H1 (cell line): ENCODE results near the gene MTMR1. TPM values are rescaled to one million over a fixed set of nuclear protein-coding genes. Genes with fewer than 3 reads are reported as not detected.

ENCODE experiments used
- CTCF ChIA-PET: fragments of 300-600 bp; sonication (Branson Sonifier 250); formaldehyde crosslinking; loops from one replicate; lab custom pipeline; 2021; ENCODE audit not compliant: partially characterized antibody; lab: Charles Lee
- POLR2A ChIA-PET: fragments of 300-600 bp; sonication (Branson Sonifier 250); formaldehyde crosslinking; loops from one replicate; lab custom pipeline; 2021; ENCODE audit warnings: inconsistent platforms; ENCODE audit not compliant: partially characterized antibody; lab: Charles Lee
- DNase-seq, 2 experiments: peaks; one replicate each; pipeline versions ENCODE4 v3.0.0 to v3.0.0-alpha.2; 2010 to 2022; ENCODE audit warnings: low spot score in 2 of 2, low read depth in 1 of 2, mixed read lengths in 1 of 2
- FAIRE-seq: peaks from 2 replicates; lab custom pipeline; 2011; peaks lifted over from hg19 to GRCh38; lab: Jason Lieb, UNC
- H2AFZ ChIP-seq: 2 replicates; pipeline ENCODE4 v1.8.1; 2012; ENCODE audit warnings: low read length, inconsistent platforms
- H2AK5ac ChIP-seq: 2 replicates; pipeline ENCODE4 v1.6.1; 2013; ENCODE audit warnings: low read depth, low read length
- H2BK120ac ChIP-seq: replicated peaks from 2 replicates; pipeline ENCODE3; 2013; ENCODE audit warnings: low read depth, low read length, inconsistent platforms
- H2BK12ac ChIP-seq: 2 replicates; pipeline ENCODE4 v1.6.1; 2013; ENCODE audit warnings: low read depth, low read length
- H2BK15ac ChIP-seq: 2 replicates; pipeline ENCODE4 v1.6.1; 2013; ENCODE audit warnings: low read length
- H2BK20ac ChIP-seq: 2 replicates; pipeline ENCODE4 v1.6.1; 2013; ENCODE audit warnings: low read length
- H2BK5ac ChIP-seq: 2 replicates; pipeline ENCODE4 v1.6.1; 2013; ENCODE audit warnings: low read depth, low read length
- H3K14ac ChIP-seq: 2 replicates; pipeline ENCODE4 v1.6.1; 2013; ENCODE audit warnings: inconsistent platforms; ENCODE audit not compliant: insufficient read length
- H3K18ac ChIP-seq: 2 replicates; pipeline ENCODE4 v1.6.1; 2013; ENCODE audit warnings: low read length; ENCODE audit errors: extremely low read depth
- H3K23ac ChIP-seq: 2 replicates; pipeline ENCODE4 v1.6.1; 2013; ENCODE audit warnings: inconsistent platforms; ENCODE audit not compliant: insufficient read length
- H3K23me2 ChIP-seq: 2 replicates; pipeline ENCODE4 v1.6.1; 2013; ENCODE audit warnings: low read depth, low read length
- H3K27ac ChIP-seq: 2 replicates; pipeline ENCODE4 v1.6.1; 2011; ENCODE audit warnings: low read depth, low read length, inconsistent platforms
- H3K27me3 ChIP-seq, 4 experiments: replicated peaks in 1 of 4; 1 replicate in 1 of 4; 2 replicates in 3 of 4; pipeline versions ENCODE4 v1.6.1 to v1.8.1; 2011 to 2013; ENCODE audit warnings: low read length in 3 of 4, mild to moderate bottlenecking in 3 of 4, inconsistent platforms in 2 of 4, mixed read lengths in 2 of 4, moderate library complexity in 1 of 4; ENCODE audit not compliant: control insufficient read depth in 3 of 4, insufficient read depth in 3 of 4; ENCODE audit errors: extremely low read depth in 1 of 4
- H3K36me3 ChIP-seq, 4 experiments: 2 replicates each; pipeline versions ENCODE4 v1.6.1 to v1.8.1; 2011 to 2013; ENCODE audit warnings: mild to moderate bottlenecking in 4 of 4, low read length in 3 of 4, moderate library complexity in 2 of 4, control low read depth in 1 of 4, inconsistent platforms in 1 of 4; ENCODE audit not compliant: insufficient read depth in 4 of 4, control insufficient read depth in 2 of 4
- H3K4ac ChIP-seq: replicated peaks from 2 replicates; pipeline ENCODE3; 2013; ENCODE audit warnings: low read length, low read depth, mixed read lengths, inconsistent platforms; ENCODE audit not compliant: insufficient read length
- H3K4me1 ChIP-seq, 4 experiments: replicated peaks in 1 of 4; 1 replicate in 1 of 4; 2 replicates in 3 of 4; pipeline versions ENCODE4 v1.6.1 to v1.8.1; 2011 to 2013; ENCODE audit warnings: low read length in 3 of 4, inconsistent platforms in 2 of 4, mixed read lengths in 1 of 4; ENCODE audit not compliant: insufficient read depth in 4 of 4, control insufficient read depth in 3 of 4
- H3K4me2 ChIP-seq, 2 experiments: 2 replicates each; pipeline versions ENCODE4 v1.6.1 to v1.8.1; 2011 to 2013; ENCODE audit warnings: low read depth in 2 of 2, low read length in 2 of 2, control low read depth in 1 of 2, inconsistent platforms in 1 of 2, mild to moderate bottlenecking in 1 of 2; ENCODE audit not compliant: insufficient read depth in 1 of 2
- H3K4me3 ChIP-seq, 4 experiments: fragments of 200-600, 300-600 bp in 1 of 4; sonication (generic), shearing (Covaris generic), sonication (Bioruptor Twin) in 1 of 4; 2 replicates each; pipeline versions ENCODE4 v1.5.1 to v1.8.1; 2011 to 2016; ENCODE audit warnings: low read length in 4 of 4, low read depth in 3 of 4, control low read depth in 2 of 4, inconsistent platforms in 2 of 4, mild to moderate bottlenecking in 2 of 4, mixed read lengths in 1 of 4, moderate library complexity in 1 of 4; ENCODE audit not compliant: insufficient read depth in 2 of 4; ENCODE audit errors: extremely low read depth in 1 of 4
- H3K56ac ChIP-seq: replicated peaks from 2 replicates; pipeline ENCODE3; 2013; ENCODE audit warnings: low read depth, mild to moderate bottlenecking, mixed read lengths, low read length, inconsistent platforms; ENCODE audit not compliant: insufficient read length
- H3K79me1 ChIP-seq: 2 replicates; pipeline ENCODE4 v1.6.1; 2013; ENCODE audit warnings: low read depth, low read length, control low read depth
- H3K79me2 ChIP-seq, 2 experiments: 2 replicates each; pipeline versions ENCODE4 v1.6.1 to v1.8.1; 2012 to 2013; ENCODE audit warnings: low read length in 2 of 2, mild to moderate bottlenecking in 2 of 2, inconsistent platforms in 1 of 2; ENCODE audit not compliant: insufficient read depth in 2 of 2, control insufficient read depth in 1 of 2
- H3K9ac ChIP-seq, 4 experiments: replicated peaks in 1 of 4; 1 replicate in 1 of 4; 2 replicates in 3 of 4; pipeline versions ENCODE4 v1.6.1 to v1.8.1; 2011 to 2013; ENCODE audit warnings: low read depth in 3 of 4, low read length in 3 of 4, control low read depth in 2 of 4, mild to moderate bottlenecking in 2 of 4, moderate library complexity in 2 of 4, inconsistent platforms in 1 of 4; ENCODE audit errors: extremely low read depth in 1 of 4
- H3K9me3 ChIP-seq, 2 experiments: 2 replicates each; pipeline versions ENCODE4 v1.6.1 to v1.8.1; 2012 to 2013; ENCODE audit warnings: mild to moderate bottlenecking in 2 of 2, moderate library complexity in 2 of 2, control low read depth in 1 of 2, inconsistent platforms in 1 of 2, low read depth in 1 of 2, low read length in 1 of 2, mixed read lengths in 1 of 2; ENCODE audit not compliant: insufficient read depth in 2 of 2
- H4K20me1 ChIP-seq, 2 experiments: replicated peaks in 1 of 2; 2 replicates each; pipeline versions ENCODE3 to v1.8.1; 2011 to 2013; ENCODE audit warnings: inconsistent platforms in 2 of 2, low read length in 2 of 2, mild to moderate bottlenecking in 1 of 2; ENCODE audit not compliant: insufficient read depth in 2 of 2, control insufficient read depth in 1 of 2
- H4K5ac ChIP-seq: 2 replicates; pipeline ENCODE4 v1.6.1; 2013; ENCODE audit warnings: low read length, low read depth, mixed read lengths, inconsistent platforms; ENCODE audit not compliant: insufficient read length
- H4K8ac ChIP-seq: 2 replicates; pipeline ENCODE4 v1.8.0; 2013; ENCODE audit warnings: mild to moderate bottlenecking, moderate library complexity, low read length, inconsistent platforms; ENCODE audit not compliant: insufficient read depth; ENCODE audit errors: extremely low read depth
- H4K91ac ChIP-seq: replicated peaks from 2 replicates; pipeline ENCODE3; 2013; ENCODE audit warnings: low read length, mixed read lengths, inconsistent platforms; ENCODE audit not compliant: insufficient read length
- ASH2L ChIP-seq: fragments of 200-600, 300-600 bp; sonication (generic); IDR thresholded peaks from one replicate; pipeline ENCODE4 v1.7.1; 2017; ENCODE audit warnings: low read length
- CHD2 ChIP-seq: IDR thresholded peaks from 2 replicates; pipeline ENCODE4 v1.6.1; 2012; ENCODE audit warnings: low read length, improper control_type of control experiment
- EGR1 ChIP-seq: IDR thresholded peaks from 2 replicates; pipeline ENCODE4 v1.6.1; 2011; ENCODE audit warnings: low read depth, low read length, borderline replicate concordance
- GABPA ChIP-seq: IDR thresholded peaks from 2 replicates; pipeline ENCODE4 v1.6.1; 2011; ENCODE audit warnings: mild to moderate bottlenecking, low read length, moderate library complexity, borderline replicate concordance; ENCODE audit not compliant: insufficient read depth
- KDM5A ChIP-seq: fragments of 200-600 bp; IDR thresholded peaks from 2 replicates; pipeline ENCODE4 v1.7.1; 2012; ENCODE audit warnings: mild to moderate bottlenecking, low read length, inconsistent platforms, mixed read lengths
- MAFK ChIP-seq: IDR thresholded peaks from 2 replicates; pipeline ENCODE4 v1.6.1; 2012; ENCODE audit warnings: low read depth, mild to moderate bottlenecking, improper control_type of control experiment, low read length
- MAX ChIP-seq: IDR thresholded peaks from 2 replicates; pipeline ENCODE4 v1.6.1; 2012; ENCODE audit warnings: inconsistent platforms
- RFX5 ChIP-seq: IDR thresholded peaks from 2 replicates; pipeline ENCODE4 v1.6.1; 2011; ENCODE audit warnings: low read depth, low read length, improper control_type of control experiment, borderline replicate concordance
- SIN3A ChIP-seq, 2 experiments: IDR thresholded peaks in 1 of 2; conservative IDR thresholded peaks in 1 of 2; 2 replicates each; pipeline ENCODE4 v1.6.1; 2011 to 2012; ENCODE audit warnings: low read length in 2 of 2, improper control_type of control experiment in 1 of 2, low read depth in 1 of 2, mild to moderate bottlenecking in 1 of 2
- SP4 ChIP-seq: IDR thresholded peaks from 2 replicates; pipeline ENCODE4 v1.6.1; 2012; ENCODE audit warnings: low read length, inconsistent platforms
- SRF ChIP-seq: IDR thresholded peaks from 2 replicates; pipeline ENCODE4 v1.6.1; 2011; ENCODE audit warnings: mild to moderate bottlenecking, low read depth, low read length, moderate library complexity
- SUZ12 ChIP-seq: fragments of 200-600 bp; sonication (generic); IDR thresholded peaks from 2 replicates; pipeline ENCODE4 v1.6.1; 2012; ENCODE audit warnings: mild to moderate bottlenecking, inconsistent platforms, low read length, moderate library complexity, mixed read lengths
- TCF12 ChIP-seq: IDR thresholded peaks from 2 replicates; pipeline ENCODE4 v1.6.1; 2011; ENCODE audit warnings: low read depth, mild to moderate bottlenecking, low read length
- WGBS, 2 experiments: shearing (Covaris generic) in 1 of 2; methylation state at CpG; one replicate each; pipeline versions ENCODE4 v1.1.6 to v1.1.7; 2013 to 2015; ENCODE audit warnings: low lambda C conversion rate in 2 of 2, mixed read lengths in 2 of 2, inconsistent platforms in 1 of 2, low coverage in 1 of 2, missing lambda C conversion rate in 1 of 2; ENCODE audit not compliant: insufficient replicate concordance in 2 of 2, insufficient coverage in 1 of 2, insufficient read length in 1 of 2; ENCODE audit errors: extremely low coverage in 1 of 2, missing lambda C conversion rate in 1 of 2; 5-methylcytosine and 5-hydroxymethylcytosine counted together
- polyA plus RNA-seq, 7 experiments: library from polyadenylated mRNA; depleted of rRNA in 3 of 7; stranded (reverse) in 5 of 7; unstranded in 2 of 7; fragments of >200 nt in 5 of 7; fragments of 200-250 nt in 2 of 7; gene quantifications; 1 replicate in 5 of 7; 2 replicates in 1 of 7; 4 replicates in 1 of 7; pipeline versions ENCODE4 v1.2.1 to v1.2.3, GENCODE V29; 2011 to 2013; ENCODE audit warnings: missing spikeins in 2 of 7, mixed read lengths in 2 of 7
- total RNA-seq: library from RNA; stranded (reverse); fragmentation: NEBNext Ultra II Directional; extraction: Animal tissue kit (Norgen Biotek cat#: 25700); gene quantifications from 2 replicates; pipeline ENCODE4 v1.2.1, GENCODE V29; 2021

Gene MTMR1
- total and polyA plus RNA-seq, 2 of the 8 experiments (the other 6 are each of a cell fraction or from before 2014, with no cell fraction given), result 15.1 to 23.8 TPM

DNA sequence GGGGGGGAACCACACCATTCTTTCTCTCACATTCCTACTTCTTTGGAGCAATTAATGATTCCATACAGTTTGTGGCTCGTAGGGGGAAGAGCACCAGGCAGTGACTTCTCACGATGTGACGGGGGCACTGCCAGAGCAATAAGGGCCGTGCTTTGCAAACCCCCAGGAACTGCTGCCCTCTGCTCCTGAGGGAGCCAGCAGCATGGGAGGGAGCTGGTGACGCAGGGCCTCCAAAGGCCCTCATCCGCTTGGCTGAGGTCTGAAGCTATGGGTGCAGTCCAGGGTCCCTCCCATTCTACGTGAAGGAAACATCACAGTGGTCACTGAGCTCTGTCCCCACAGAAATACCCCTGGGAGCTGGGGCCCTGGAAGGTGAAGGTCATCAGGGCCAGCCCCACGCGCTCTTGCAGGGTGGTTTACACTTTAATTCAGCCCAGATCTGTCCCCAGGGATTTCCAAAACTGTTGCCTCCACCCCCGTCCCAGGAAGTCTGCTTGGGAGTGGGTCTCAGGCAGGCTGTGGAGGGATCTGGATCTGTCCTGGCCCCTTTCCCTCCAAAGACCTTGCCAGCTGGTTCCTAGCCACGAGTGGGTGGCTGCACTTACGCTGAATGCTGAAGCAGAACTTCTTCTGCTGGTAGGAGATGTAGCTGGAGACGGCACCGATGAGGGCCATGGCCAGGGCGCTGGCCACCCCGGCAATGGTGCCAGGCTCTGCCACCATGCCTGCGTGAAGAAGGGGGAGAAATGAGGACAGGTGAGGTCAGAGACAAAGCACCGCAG lies 82.6 kb downstream of the MTMR1 start:
- H3K9ac ChIP-seq, result no peak overlapping the region
- H3K36me3 ChIP-seq, result peaks cover 0 to 3% (median 0%) of the 10 kb centered on the region in 4 experiments; a peak in 2 of 8 replicates
- DNase-seq, result no peak
- H4K91ac ChIP-seq, result no peak overlapping the region
- ChIA-PET POLR2A (interaction anchor here (1.5 kb wide), 1 partner anchor 209 kb away, joined by 4 read pairs; no protein-coding TSS in a partner anchor), CTCF (interaction anchor here (0.6 to 2.0 kb wide), 8 partner anchors 8 to 306 kb away, joined by 3 to 9 read pairs (median 4); partner anchors contain the start of gene HMGB3)
- no peak overlapping the region for H3K27ac ChIP-seq
- no peak overlapping the region for H3K14ac ChIP-seq
- H3K79me2 ChIP-seq, result no peaks in the 10 kb centered on the region
- H2BK12ac ChIP-seq, result no peak overlapping the region
- H3K56ac ChIP-seq, result no peak overlapping the region
- no peak overlapping the region for H2BK120ac ChIP-seq
- no peak overlapping the region for H3K4me3 ChIP-seq
- no peak for FAIRE-seq
- WGBS, 2 experiments, result 95% methylated on average over 12 of the region's 18 CpGs; no CpG with 5 or more reads in 1 of the 2 experiments
- no peak overlapping the region for H2BK20ac ChIP-seq
- H3K79me1 ChIP-seq, result no peaks in the 10 kb centered on the region
- H3K18ac ChIP-seq, result no peak overlapping the region
- no peak overlapping the region for H2BK15ac ChIP-seq
- no peak overlapping the region for H3K4ac ChIP-seq
- no peak overlapping the region for H4K8ac ChIP-seq
- H3K27me3 ChIP-seq, result no peaks in the 10 kb centered on the region
- H3K4me1 ChIP-seq, result peaks cover 0 to 2% (median 0%) of the 10 kb centered on the region in 4 experiments; a peak in 3 of 7 replicates
- no peak overlapping the region for H2AK5ac ChIP-seq
- no peak overlapping the region for H2AFZ ChIP-seq
- H3K4me2 ChIP-seq, result no peak overlapping the region
- no peaks in the 10 kb centered on the region for H4K20me1 ChIP-seq
- no peak overlapping the region for H4K5ac ChIP-seq
- no peaks in the 10 kb centered on the region for H3K23me2 ChIP-seq
- H3K9me3 ChIP-seq, result no peaks in the 10 kb centered on the region
- H2BK5ac ChIP-seq, result no peak overlapping the region
- H3K23ac ChIP-seq, result no peak overlapping the region
- TF ChIP-seq TCF12 (no peak), SP4 (no peak), MAX (no peak), KDM5A (no peak), SIN3A (conservative IDR thresholded peaks at IDR 0.05 in 1 of 2, IDR thresholded peaks at IDR 0.05 in 1 of 2; ENCODE audit: low read depth in 1 of 2, low read length in 2 of 2) (no peak), SUZ12 (no peak), RFX5 (no peak), EGR1 (no peak), GABPA (no peak), MAFK (no peak), CHD2 (no peak), ASH2L (no peak), SRF (no peak)
